MV-4-11 (cell line): Measurements from ENCODE around the gene EDRF1.
"Not testable (repeated sequence)": the region's sequence is repeated elsewhere in the genome, so short reads cannot be mapped to it uniquely, and the experiment has no call there.

Source experiments
- DNase-seq: peaks from one replicate; lab custom pipeline; 2025; lab: John Stamatoyannopoulos, UW

EDRF1 gene

GRCh38 chr10:125707541-125708468 is 11.7 kb upstream of the EDRF1 start:
- DNase-seq, result no peak

DNA sequence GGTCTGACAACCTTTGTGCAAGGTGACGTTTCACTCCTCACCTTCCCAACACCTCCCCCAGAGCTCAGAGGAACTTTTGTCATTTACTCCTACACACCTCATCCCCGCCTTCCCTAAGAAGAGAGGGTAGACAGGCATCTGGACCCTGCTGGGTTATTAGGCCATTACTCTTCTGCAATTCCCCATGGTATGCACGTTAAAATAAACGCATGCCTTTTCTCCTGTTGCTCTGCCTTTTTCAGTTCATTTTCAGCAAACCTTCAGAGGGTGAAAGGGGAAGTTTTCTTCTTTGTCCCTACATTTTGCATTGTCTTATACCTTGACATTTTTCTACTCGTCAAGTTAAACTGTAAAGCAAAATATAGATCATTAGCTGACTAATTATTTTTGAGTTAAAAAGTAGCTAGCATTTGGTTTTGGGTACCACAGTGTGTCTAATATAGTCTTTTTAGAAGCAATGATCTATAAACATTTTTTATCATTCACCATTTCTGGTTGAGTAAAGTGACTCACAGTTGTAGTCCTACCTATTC is 10.5 kb upstream of the EDRF1 start:
- no peak for DNase-seq

GRCh38 chr10:125709553-125710474 is 9.7 kb upstream of the EDRF1 start:
- DNase-seq, result peak; percentile 11

- no peak for DNase-seq
Measured at GRCh38 chr10:125711110-125711750, 8.3 kb upstream of the EDRF1 start.

- not testable (repeated sequence) for DNase-seq
Measured at GRCh38 chr10:125714728-125715127, 4.8 kb upstream of the EDRF1 start.

- no peak for DNase-seq
Measured at GRCh38 chr10:125720002-125720382, 483 bp downstream of the EDRF1 start.

DNA sequence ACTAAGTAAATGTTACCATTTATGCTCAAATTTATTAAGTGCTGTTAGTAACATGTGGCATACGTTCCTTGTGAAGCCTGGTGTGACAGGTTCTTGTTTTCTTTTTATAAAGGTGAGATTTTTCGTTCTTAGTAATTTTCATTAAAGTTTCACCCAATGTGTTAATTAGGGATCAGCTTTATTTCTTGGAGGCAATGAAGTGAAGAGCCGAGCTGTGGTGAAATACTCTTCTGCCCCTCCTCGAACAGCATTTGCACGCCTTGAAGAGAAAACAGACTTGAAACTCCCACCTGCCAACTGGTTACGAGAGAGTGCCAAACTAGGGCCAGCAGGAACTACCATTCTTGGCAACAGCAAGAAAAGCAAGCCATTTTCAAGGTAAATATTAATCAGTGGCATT is 1.5 kb downstream of the EDRF1 start:
- no peak for DNase-seq

GRCh38 chr10:125722811-125723210 is 3.3 kb downstream of the EDRF1 start:
- no peak for DNase-seq

DNA sequence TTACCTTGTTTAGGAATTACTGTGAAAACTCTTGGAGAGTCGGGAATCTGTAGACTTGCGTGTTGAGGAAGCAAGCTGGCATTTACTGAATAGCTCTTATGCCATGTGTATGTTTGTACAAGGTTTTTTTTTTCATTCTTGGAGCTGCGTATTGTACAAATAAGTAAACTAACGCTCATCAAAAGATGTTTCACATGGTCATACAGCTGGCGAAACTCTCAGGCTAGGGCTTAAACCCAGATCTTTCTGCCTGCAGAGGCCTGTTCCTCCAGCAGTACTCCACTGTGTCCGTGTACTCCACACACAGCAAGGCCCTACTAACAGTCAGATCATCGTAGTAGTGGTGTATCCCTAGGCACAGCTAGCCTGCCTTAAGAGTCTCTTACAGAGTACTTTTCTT is 7.4 kb downstream of the EDRF1 start:
- no peak for DNase-seq

- DNase-seq, result no peak
Measured at GRCh38 chr10:125727436-125727835, 7.9 kb downstream of the EDRF1 start.

DNA sequence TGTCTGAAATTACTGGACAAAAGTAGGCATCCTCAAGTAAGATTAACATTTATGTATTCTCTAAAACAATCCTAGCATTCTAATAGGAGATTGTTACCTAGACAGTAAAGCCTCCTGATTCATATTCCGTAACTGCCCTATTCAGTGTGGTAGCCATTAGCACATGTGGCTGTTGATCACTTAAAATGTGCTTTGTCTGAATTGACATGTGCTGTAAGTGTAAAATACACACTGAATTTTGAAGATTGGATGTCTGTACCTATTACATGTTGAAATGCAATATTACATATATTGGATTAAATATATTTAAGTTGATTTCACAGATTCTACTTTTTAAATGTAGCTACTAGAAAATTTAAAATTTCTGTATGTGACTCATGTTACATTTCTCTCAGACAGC is 14.6 kb downstream of the EDRF1 start:
- no peak for DNase-seq

DNA sequence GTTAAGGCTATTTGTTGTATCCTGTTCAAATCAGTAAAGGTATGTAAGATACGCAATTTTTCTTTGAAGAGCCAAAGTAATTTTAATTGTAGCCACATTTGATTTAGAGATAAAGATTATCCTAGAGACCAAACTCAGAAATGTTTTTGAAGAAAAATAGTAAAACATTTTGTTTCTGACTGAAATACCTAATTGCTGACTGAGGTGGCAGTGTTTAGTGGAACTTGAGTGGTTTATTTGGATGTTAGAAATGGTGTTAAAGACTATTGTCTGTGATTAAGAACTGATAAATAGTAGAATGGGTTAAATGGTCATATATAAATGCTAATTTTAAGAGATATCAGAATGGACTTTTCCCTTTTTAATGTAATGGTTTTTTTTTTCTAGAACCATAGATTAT is 15.3 kb downstream of the EDRF1 start:
- DNase-seq, result no peak

DNA sequence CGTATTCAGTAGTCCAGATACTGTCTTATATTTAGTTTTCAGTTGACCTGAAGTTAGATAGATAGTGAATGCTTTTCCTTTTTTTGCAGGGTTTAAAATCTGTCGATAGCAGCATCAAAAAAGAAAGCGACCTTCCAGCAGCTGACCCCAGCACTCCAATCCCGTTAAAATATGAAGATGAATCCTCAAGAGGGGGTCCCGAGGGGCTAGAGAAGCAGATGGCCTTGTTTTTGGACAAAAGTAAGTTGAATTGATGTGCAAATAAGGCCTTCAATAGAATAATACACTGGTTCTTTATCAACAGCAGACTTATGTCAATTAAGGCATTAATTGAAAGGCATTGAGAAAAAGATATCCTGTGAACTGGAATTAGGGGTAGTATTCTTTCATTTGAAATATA is 18.7 kb downstream of the EDRF1 start:
- DNase-seq, result no peak

DNA sequence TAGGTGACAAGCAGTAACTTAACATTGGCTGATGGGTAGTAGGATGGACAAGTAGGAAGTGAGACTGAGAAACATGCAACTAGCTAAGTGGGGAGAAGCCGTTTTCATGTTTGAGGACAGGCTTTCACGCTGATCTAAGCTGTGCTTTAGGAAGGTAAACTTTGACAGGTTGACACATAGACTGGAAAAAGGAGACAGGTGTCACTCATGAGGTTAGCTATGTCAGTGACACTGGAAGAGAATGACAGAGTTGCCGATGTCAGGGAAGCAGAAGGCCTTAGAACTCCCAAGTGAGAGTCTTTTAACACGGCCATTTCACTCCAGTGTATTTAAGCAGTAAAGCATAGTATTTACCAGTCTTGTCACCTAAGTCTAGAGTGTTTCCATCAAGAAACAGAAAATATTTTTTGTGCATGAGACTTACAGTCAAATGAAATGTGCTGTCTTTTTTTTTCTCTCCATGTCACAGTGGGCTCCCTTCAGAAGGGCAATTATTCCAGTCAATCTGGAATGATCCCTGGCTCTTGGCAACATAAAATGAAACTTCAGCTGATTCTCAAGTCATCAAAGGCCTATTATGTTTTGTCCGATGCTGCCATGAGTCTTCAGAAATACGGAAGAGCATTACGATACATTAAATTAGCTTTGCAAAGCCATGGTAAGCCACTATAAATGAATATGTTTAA is 20.6 kb downstream of the EDRF1 start:
- DNase-seq, result no peak

- no peak for DNase-seq
Measured at GRCh38 chr10:125742465-125742864, 23.0 kb downstream of the EDRF1 start.

- DNase-seq, result no peak
Measured at GRCh38 chr10:125744909-125745308, 25.4 kb downstream of the EDRF1 start.

- DNase-seq, result no peak
Measured at GRCh38 chr10:125747417-125747816, 27.9 kb downstream of the EDRF1 start.

DNA sequence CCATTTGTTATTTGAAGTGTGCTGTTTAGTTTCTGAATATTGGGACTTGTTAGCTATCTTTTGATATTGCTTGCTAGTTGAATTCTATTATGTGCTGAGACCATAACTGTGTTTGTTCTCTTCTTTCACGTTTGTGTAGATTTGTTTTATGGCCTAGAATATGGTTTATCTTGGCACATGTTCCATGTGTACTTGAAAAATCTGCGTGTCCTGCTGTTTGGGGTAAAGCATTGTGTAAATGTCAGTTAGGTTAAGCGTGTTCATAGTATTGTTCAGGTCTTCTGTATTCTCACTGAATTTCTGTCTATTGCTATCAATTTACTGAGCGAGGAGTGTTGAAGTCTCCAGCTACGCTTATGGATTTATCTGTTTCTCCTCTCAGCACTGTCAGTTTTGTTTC is 36.7 kb downstream of the EDRF1 start:
- no peak for DNase-seq

- DNase-seq, result no peak
Measured at GRCh38 chr10:125756853-125757487, 37.5 kb downstream of the EDRF1 start.

DNA sequence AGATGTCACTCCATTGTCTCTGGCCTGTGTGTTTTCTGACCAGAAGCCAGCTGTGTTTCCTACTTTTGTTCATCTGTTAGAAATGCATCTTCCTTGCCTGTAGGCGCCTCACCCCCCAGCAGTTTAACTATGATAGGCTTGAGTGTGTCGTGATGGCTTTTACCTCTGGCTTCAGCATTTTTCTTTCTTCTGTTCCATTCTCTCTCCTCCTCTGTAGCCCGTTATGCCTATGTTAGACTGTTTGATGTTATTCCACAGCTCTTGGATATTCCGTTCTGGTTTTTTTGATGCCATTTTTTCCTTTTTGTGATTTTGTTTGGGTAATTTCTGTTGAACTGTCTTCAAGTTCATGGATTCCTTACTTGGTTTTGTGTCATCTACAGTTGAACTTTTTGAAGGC is 38.2 kb downstream of the EDRF1 start:
- no peak for DNase-seq

GRCh38 chr10:125761961-125762360 is 42.5 kb downstream of the EDRF1 start:
- DNase-seq, result no peak
